H9 (cell line): Measurements from ENCODE around the gene C12orf75. TPM values are rescaled to one million over a fixed set of nuclear protein-coding genes. Genes with fewer than 3 reads are reported as not detected.

Experiments
- DNase-seq: peaks from one replicate; pipeline ENCODE4 v3.0.0-alpha.2; 2017
- H2AFZ ChIP-seq: one replicate; pipeline ENCODE4 v1.6.1; 2013; ENCODE audit warnings: mild to moderate bottlenecking, low read length, control low read depth, moderate library complexity
- H2AK5ac ChIP-seq: 2 replicates; pipeline ENCODE4 v1.6.1; 2013; ENCODE audit warnings: low read length, control low read depth, mixed read lengths; ENCODE audit not compliant: insufficient read length
- H2BK120ac ChIP-seq: one replicate; pipeline ENCODE4 v1.6.1; 2013; ENCODE audit warnings: low read depth, mild to moderate bottlenecking, low read length, control low read depth, inconsistent platforms; ENCODE audit not compliant: poor library complexity, severe bottlenecking
- H2BK12ac ChIP-seq: 2 replicates; pipeline ENCODE4 v1.6.1; 2013; ENCODE audit warnings: low read length, control low read depth, mixed read lengths, low read depth; ENCODE audit not compliant: insufficient read length
- H2BK15ac ChIP-seq: 2 replicates; pipeline ENCODE4 v1.6.1; 2013; ENCODE audit warnings: low read depth, low read length, control low read depth
- H2BK20ac ChIP-seq: one replicate; pipeline ENCODE4 v1.6.1; 2013; ENCODE audit warnings: low read depth, mild to moderate bottlenecking, low read length, control low read depth, inconsistent platforms; ENCODE audit not compliant: poor library complexity, severe bottlenecking
- H2BK5ac ChIP-seq: 2 replicates; pipeline ENCODE4 v1.6.1; 2013; ENCODE audit warnings: low read length, control low read depth, mixed read lengths; ENCODE audit not compliant: insufficient read length
- H3K14ac ChIP-seq: 2 replicates; pipeline ENCODE4 v1.6.1; 2013; ENCODE audit warnings: low read length, control low read depth; ENCODE audit not compliant: insufficient read depth
- H3K18ac ChIP-seq: 2 replicates; pipeline ENCODE4 v1.6.1; 2013; ENCODE audit warnings: low read depth, mild to moderate bottlenecking, mixed read lengths, low read length, control low read depth; ENCODE audit not compliant: insufficient read length
- H3K23ac ChIP-seq: 2 replicates; pipeline ENCODE4 v1.6.1; 2013; ENCODE audit warnings: low read length, control low read depth, mixed read lengths, low read depth; ENCODE audit not compliant: insufficient read length
- H3K23me2 ChIP-seq: 2 replicates; pipeline ENCODE4 v1.6.1; 2013; ENCODE audit warnings: low read depth, mild to moderate bottlenecking, mixed read lengths, low read length, control low read depth; ENCODE audit not compliant: insufficient read length, poor library complexity, severe bottlenecking
- H3K27ac ChIP-seq: 2 replicates; pipeline ENCODE4 v1.5.1; 2013; ENCODE audit warnings: low read length, control low read depth, mixed read lengths, low read depth; ENCODE audit not compliant: insufficient read length
- H3K27me3 ChIP-seq: 2 replicates; pipeline ENCODE4 v1.6.1; 2013; ENCODE audit warnings: low read length, control low read depth, inconsistent platforms; ENCODE audit not compliant: insufficient read depth
- H3K4ac ChIP-seq: 2 replicates; pipeline ENCODE4 v1.6.1; 2013; ENCODE audit warnings: low read depth, mild to moderate bottlenecking, control low read depth, inconsistent platforms, low read length, moderate library complexity
- H3K4me1 ChIP-seq: 2 replicates; pipeline ENCODE4 v1.6.1; 2013; ENCODE audit warnings: low read length, control low read depth, inconsistent platforms; ENCODE audit not compliant: insufficient read depth
- H3K4me2 ChIP-seq: 2 replicates; pipeline ENCODE4 v1.6.1; 2013; ENCODE audit warnings: low read length, control low read depth, mixed read lengths; ENCODE audit not compliant: insufficient read length, insufficient read depth
- H3K56ac ChIP-seq: 2 replicates; pipeline ENCODE4 v1.6.1; 2013; ENCODE audit warnings: low read depth, mild to moderate bottlenecking, mixed read lengths, low read length, control low read depth; ENCODE audit not compliant: insufficient read length
- H3K79me1 ChIP-seq: 2 replicates; pipeline ENCODE4 v1.6.1; 2013; ENCODE audit warnings: low read depth, mild to moderate bottlenecking, moderate library complexity, low read length, control low read depth, inconsistent platforms; ENCODE audit not compliant: insufficient read depth, poor library complexity, severe bottlenecking
- H3K79me2 ChIP-seq: 2 replicates; pipeline ENCODE4 v1.6.1; 2013; ENCODE audit warnings: low read length, control low read depth, inconsistent platforms; ENCODE audit not compliant: insufficient read depth
- H3K9ac ChIP-seq: 2 replicates; pipeline ENCODE4 v1.6.1; 2013; ENCODE audit warnings: low read length, control low read depth, mixed read lengths; ENCODE audit not compliant: insufficient read length; ENCODE audit errors: extremely low read depth
- H3K9me3 ChIP-seq: one replicate; pipeline ENCODE4 v1.6.1; 2013; ENCODE audit warnings: low read depth, low read length, inconsistent platforms; ENCODE audit not compliant: control insufficient read depth
- H3T11ph ChIP-seq: one replicate; pipeline ENCODE4 v1.6.1; 2013; ENCODE audit warnings: mild to moderate bottlenecking, low read length, control low read depth, inconsistent platforms
- H4K20me1 ChIP-seq: one replicate; pipeline ENCODE4 v1.6.1; 2013; ENCODE audit not compliant: control insufficient read depth, insufficient read length, insufficient read depth
- H4K5ac ChIP-seq: 2 replicates; pipeline ENCODE4 v1.6.1; 2013; ENCODE audit warnings: low read depth, mild to moderate bottlenecking, mixed read lengths, low read length, control low read depth; ENCODE audit not compliant: insufficient read length
- H4K8ac ChIP-seq: replicated peaks from 2 replicates; pipeline ENCODE4 v1.6.1; 2013; ENCODE audit warnings: low read length, control low read depth, mixed read lengths, low read depth; ENCODE audit not compliant: insufficient read length
- H4K91ac ChIP-seq: 2 replicates; pipeline ENCODE4 v1.6.1; 2013; ENCODE audit warnings: low read depth, mild to moderate bottlenecking, moderate library complexity, mixed read lengths, low read length, control low read depth; ENCODE audit not compliant: insufficient read length
- H3K27ac Mint-ChIP-seq, 3 experiments: 2 replicates in 2 of 3; 3 replicates in 1 of 3; pipeline ENCODE4 v1.8.0; 2020 to 2021; ENCODE audit warnings: mixed read lengths in 3 of 3, mild to moderate bottlenecking in 1 of 3, moderate library complexity in 1 of 3
- H3K27me3 Mint-ChIP-seq: 2 replicates; pipeline ENCODE4 v1.8.0; 2021; ENCODE audit warnings: low read depth, mild to moderate bottlenecking, moderate library complexity, mixed read lengths
- H3K36me3 Mint-ChIP-seq, 3 experiments: 2 replicates in 2 of 3; 3 replicates in 1 of 3; pipeline ENCODE4 v1.8.0; 2020 to 2021; ENCODE audit warnings: low read depth in 3 of 3, mixed read lengths in 3 of 3; ENCODE audit not compliant: insufficient read depth in 1 of 3
- H3K4me1 Mint-ChIP-seq, 2 experiments: 2 replicates each; pipeline ENCODE4 v1.8.0; 2020; ENCODE audit warnings: mixed read lengths in 2 of 2
- H3K4me3 Mint-ChIP-seq, 2 experiments: 2 replicates in 1 of 2; 3 replicates in 1 of 2; pipeline ENCODE4 v1.8.0; 2020 to 2021; ENCODE audit warnings: mild to moderate bottlenecking in 2 of 2, mixed read lengths in 2 of 2, moderate library complexity in 1 of 2
- H3K9me3 Mint-ChIP-seq, 2 experiments: 2 replicates in 1 of 2; 3 replicates in 1 of 2; pipeline ENCODE4 v1.8.0; 2020; ENCODE audit warnings: mild to moderate bottlenecking in 2 of 2, mixed read lengths in 2 of 2, moderate library complexity in 1 of 2
- CTCF ChIP-seq: fragments of 200-600 bp; sonication (generic); conservative IDR thresholded peaks from 3 replicates; pipeline ENCODE4 v1.8.0; 2021; ENCODE audit warnings: antibody characterized with exemption, mild to moderate bottlenecking
- WGBS: extraction: QIAGEN DNeasy Blood & Tissue Kit; methylation state at CpG from one replicate; pipeline ENCODE4 v1.1.7; 2013; ENCODE audit warnings: missing lambda C conversion rate, low lambda C conversion rate, mixed read lengths; ENCODE audit not compliant: insufficient read length; ENCODE audit errors: extremely low coverage; 5-methylcytosine and 5-hydroxymethylcytosine counted together
- total RNA-seq: library from RNA; stranded (reverse); gene quantifications from 2 replicates; pipeline ENCODE4 v1.2.1, GENCODE V29; 2021

C12orf75 gene
- total RNA-seq, 1 experiment from 2014 or later: 37.9 TPM

- no peak for TF ChIP-seq CTCF
- no peak overlapping the region; a peak in 1 of 5 replicates for H3K4me3 Mint-ChIP-seq
- H2BK20ac ChIP-seq: no peak overlapping the region
- no peaks in the 10 kb centered on the region for H3K79me2 ChIP-seq
- H3K4ac ChIP-seq: no peak overlapping the region
- no peak overlapping the region for H2AK5ac ChIP-seq
- H3K27ac ChIP-seq: no peak overlapping the region
- no peak overlapping the region for H3K9ac ChIP-seq
- no peaks in the 10 kb centered on the region; a peak in 1 of 5 replicates for H3K9me3 Mint-ChIP-seq
- H3K9me3 ChIP-seq: no peaks in the 10 kb centered on the region
- H3K4me1 Mint-ChIP-seq: peaks cover 22 to 26% of the 10 kb centered on the region in 2 experiments
- WGBS: no CpG with 5 or more reads among the region's 1 CpG
- H3K27ac Mint-ChIP-seq: peak overlapping the region in 1 of 3 experiments; percentile 41; a peak in 2 of 7 replicates
- H4K8ac ChIP-seq: no peak overlapping the region
- H3K4me1 ChIP-seq: no peaks in the 10 kb centered on the region; the same call in 1 of the 2 replicates
- no peak overlapping the region for H2BK5ac ChIP-seq
- H3K4me2 ChIP-seq: no peak overlapping the region
- H2BK12ac ChIP-seq: no peak overlapping the region
- peaks cover 2% of the 10 kb centered on the region; the same call in 1 of the 2 replicates for H3K27me3 Mint-ChIP-seq
- H2AFZ ChIP-seq: no peak overlapping the region
- no peaks in the 10 kb centered on the region; a peak in 1 of 7 replicates for H3K36me3 Mint-ChIP-seq
- no peak overlapping the region for H2BK120ac ChIP-seq
- H3K23ac ChIP-seq: no peak overlapping the region
- DNase-seq: no peak
- H3K23me2 ChIP-seq: no peaks in the 10 kb centered on the region
- no peak overlapping the region for H3K14ac ChIP-seq
- H4K5ac ChIP-seq: no peak overlapping the region
- H3K79me1 ChIP-seq: no peaks in the 10 kb centered on the region
- no peak overlapping the region for H3T11ph ChIP-seq
- H3K56ac ChIP-seq: no peak overlapping the region
- no peaks in the 10 kb centered on the region for H4K20me1 ChIP-seq
- H2BK15ac ChIP-seq: no peak overlapping the region
- H3K27me3 ChIP-seq: no peaks in the 10 kb centered on the region
- no peak overlapping the region for H4K91ac ChIP-seq
- no peak overlapping the region for H3K18ac ChIP-seq
These were observed 21.0 kb downstream of the C12orf75 start for GRCh38 chr12:105351523-105351922.
